ENCODE data around the gene IDE. TPM values are rescaled to one million over a fixed set of nuclear protein-coding genes. Genes with fewer than 3 reads are reported as not detected.
"Not testable (repeated sequence)": the region's sequence is repeated elsewhere in the genome, so short reads cannot be mapped to it uniquely, and the experiment has no call there.

The IDE gene
- total and polyA plus RNA-seq, 4 experiments from 2014 or later = 19.5 to 40.2 (median 29.2) TPM

GRCh38 chr10:92404612-92405418 lies 169.1 kb downstream of the IDE start:
- no peaks in the 10 kb centered on the region for H3K36me3 ChIP-seq (ENCODE audit: insufficient read depth, low read length)
- no peaks in the 10 kb centered on the region for H3K4me1 ChIP-seq (ENCODE audit: insufficient read depth, low read length)
- no peak overlapping the region for H3K4me3 ChIP-seq (ENCODE audit: low read length in 2 of 2)
- CTCF ChIA-PET (ENCODE audit: partially characterized antibody) = no interaction called here
- H3K4me1 Mint-ChIP-seq = no peaks in the 10 kb centered on the region
- H3K27me3 Mint-ChIP-seq = peaks cover 2 to 9% of the 10 kb centered on the region in 2 donors
- POLR2A ChIA-PET (ENCODE audit: partially characterized antibody) = no interaction called here
- H3K27ac Mint-ChIP-seq = no peak overlapping the region
- no peak overlapping the region for H3K4me3 Mint-ChIP-seq
- no peaks in the 10 kb centered on the region for H3K36me3 Mint-ChIP-seq
- intact Hi-C loops (cut with micrococcal nuclease) = no loop called here
- DNase-seq = no peak
- no peaks in the 10 kb centered on the region for H3K9me3 ChIP-seq (ENCODE audit: control insufficient read depth in 1 of 2, low read length in 2 of 2)
- H3K27me3 ChIP-seq (ENCODE audit: insufficient read depth, low read length) = no peaks in the 10 kb centered on the region
- H3K9me3 Mint-ChIP-seq = no peaks in the 10 kb centered on the region
- no peak overlapping the region for H3K27ac ChIP-seq (ENCODE audit: low read depth, low read length)

- POLR2A ChIA-PET (ENCODE audit: partially characterized antibody); H3K4me1 ChIP-seq (ENCODE audit: insufficient read depth, low read length); DNase-seq; H3K36me3 Mint-ChIP-seq; H3K27me3 ChIP-seq (ENCODE audit: insufficient read depth, low read length); H3K27ac Mint-ChIP-seq; H3K4me1 Mint-ChIP-seq; H3K27ac ChIP-seq (ENCODE audit: low read depth, low read length); intact Hi-C loops (cut with micrococcal nuclease); H3K9me3 ChIP-seq (ENCODE audit: control insufficient read depth in 1 of 2, low read length in 2 of 2); H3K4me3 ChIP-seq (ENCODE audit: low read length in 2 of 2); H3K36me3 ChIP-seq (ENCODE audit: insufficient read depth, low read length); H3K27me3 Mint-ChIP-seq; H3K4me3 Mint-ChIP-seq: not testable (repeated sequence)
- CTCF ChIA-PET (ENCODE audit: partially characterized antibody) = interaction anchor here (0.6 kb wide), 1 partner anchor 444 kb away, joined by 3 read pairs; no protein-coding TSS in a partner anchor
- H3K9me3 Mint-ChIP-seq = peaks cover 0 to 17% (median 7%) of the 10 kb centered on the region in 8 donors
Observed at GRCh38 chr10:92402234-92402633, 171.7 kb downstream of the IDE start.

Other genes starting within 250 kb of the IDE start
- gene KIF11, start 19.0 kb upstream of the IDE start, total RNA-seq = 1 to 10 TPM; 2.0 to 2.1 TPM
- gene KIF11, start 19.0 kb upstream of the IDE start, polyA plus RNA-seq = under 1 TPM; 0.87 to 0.92 TPM
- gene HHEX, start 115.9 kb upstream of the IDE start, total RNA-seq = under 1 TPM in 1 of 2 experiments, not detected in 1; 0.32 TPM
- 1 to 10 TPM in 1 of 2 donors, under 1 TPM in 1; 0.98 to 1.2 TPM for gene HHEX, start 115.9 kb upstream of the IDE start, polyA plus RNA-seq

All from CD4-positive, alpha-beta memory T cell (primary cell).